DOHH2 (cell line): ENCODE results near the gene CD300LF.

Source experiments
- H3F3A ChIP-seq: fragments of 200-600 bp; sonication (generic), shearing (Covaris generic); 2 replicates; pipeline ENCODE4 v1.6.0; 2016; ENCODE audit warnings: antibody characterized with exemption, mild to moderate bottlenecking; ENCODE audit not compliant: control insufficient read depth, insufficient read depth
- H3K27ac ChIP-seq: fragments of 200-600 bp; sonication (generic); 2 replicates; pipeline ENCODE4 v1.5.1; 2014; ENCODE audit warnings: low read depth, mild to moderate bottlenecking, low read length, moderate library complexity
- H3K27me3 ChIP-seq: fragments of 200-600 bp; sonication (generic); 2 replicates; pipeline ENCODE4 v1.6.1; 2014; ENCODE audit warnings: mild to moderate bottlenecking, low read length, mixed read lengths; ENCODE audit not compliant: control insufficient read depth
- H3K36me3 ChIP-seq: fragments of 200-600 bp; sonication (generic); 2 replicates; pipeline ENCODE4 v1.6.1; 2014; ENCODE audit warnings: mild to moderate bottlenecking, low read length, moderate library complexity, mixed read lengths; ENCODE audit not compliant: control insufficient read depth
- H3K4me1 ChIP-seq: fragments of 200-600 bp; sonication (generic); 2 replicates; pipeline ENCODE4 v1.6.1; 2014; ENCODE audit warnings: mild to moderate bottlenecking, low read length, mixed read lengths; ENCODE audit not compliant: control insufficient read depth
- H3K4me2 ChIP-seq: fragments of 200-600 bp; sonication (generic); 2 replicates; pipeline ENCODE4 v1.6.0; 2014; ENCODE audit warnings: mild to moderate bottlenecking, low read length, moderate library complexity
- H3K4me3 ChIP-seq: fragments of 200-600 bp; sonication (generic); 2 replicates; pipeline ENCODE4 v1.5.1; 2014; ENCODE audit warnings: mild to moderate bottlenecking, low read length, mixed read lengths
- H3K79me2 ChIP-seq: fragments of 200-600 bp; sonication (generic); 2 replicates; pipeline ENCODE4 v1.6.1; 2014; ENCODE audit warnings: mild to moderate bottlenecking, low read length, mixed read lengths; ENCODE audit not compliant: control insufficient read depth
- H3K9me2 ChIP-seq: fragments of 200-600 bp; sonication (generic); replicated peaks from 2 replicates; pipeline ENCODE4 v1.6.1; 2014; ENCODE audit warnings: mild to moderate bottlenecking, low read length, mixed read lengths; ENCODE audit not compliant: control insufficient read depth
- H3K9me3 ChIP-seq: fragments of 200-600 bp; sonication (generic); 2 replicates; pipeline ENCODE4 v1.6.1; 2014; ENCODE audit warnings: antibody characterized with exemption, low read length, mixed read lengths; ENCODE audit not compliant: control insufficient read depth, insufficient read depth
- H4K20me1 ChIP-seq: fragments of 200-600 bp; sonication (generic); 2 replicates; pipeline ENCODE4 v1.6.0; 2014; ENCODE audit warnings: low read depth, mild to moderate bottlenecking, antibody characterized with exemption, low read length, moderate library complexity; ENCODE audit not compliant: control insufficient read depth, insufficient read depth
- CTCF ChIP-seq: fragments of 200-600 bp; sonication (generic); IDR thresholded peaks from one replicate; pipeline ENCODE4 v1.5.1; 2014; ENCODE audit warnings: antibody characterized with exemption, mild to moderate bottlenecking, low read depth, low read length; ENCODE audit not compliant: poor library complexity, severe bottlenecking
- EZH2phosphoT487 ChIP-seq: fragments of 200-600 bp; sonication (generic); IDR thresholded peaks from 2 replicates; pipeline ENCODE4 v1.6.1; 2017; ENCODE audit warnings: borderline replicate concordance, mild to moderate bottlenecking, antibody characterized with exemption, low read length, moderate library complexity, mixed read lengths

The CD300LF gene

GRCh38 chr17:74702116-74702871 lies 10.4 kb downstream of the CD300LF start:
- H4K20me1 ChIP-seq: no peaks in the 10 kb centered on the region
- no peaks in the 10 kb centered on the region for H3K79me2 ChIP-seq
- H3K4me3 ChIP-seq: no peak overlapping the region
- H3K4me2 ChIP-seq: no peak overlapping the region
- H3F3A ChIP-seq: no peaks in the 10 kb centered on the region
- H3K27ac ChIP-seq: no peak overlapping the region
- H3K9me3 ChIP-seq: no peaks in the 10 kb centered on the region
- TF ChIP-seq CTCF (no peak), EZH2phosphoT487 (no peak)
- H3K4me1 ChIP-seq: no peaks in the 10 kb centered on the region
- no peaks in the 10 kb centered on the region for H3K9me2 ChIP-seq
- H3K36me3 ChIP-seq: no peaks in the 10 kb centered on the region
- H3K27me3 ChIP-seq: peaks cover 18% of the 10 kb centered on the region

GRCh38 chr17:74699236-74699635 lies 13.5 kb downstream of the CD300LF start:
- Histone ChIP-seq H3K27me3 (peaks cover 8% of the 10 kb centered on the region; the same call in 1 of the 2 replicates), H4K20me1 (no peaks in the 10 kb centered on the region)

DNA sequence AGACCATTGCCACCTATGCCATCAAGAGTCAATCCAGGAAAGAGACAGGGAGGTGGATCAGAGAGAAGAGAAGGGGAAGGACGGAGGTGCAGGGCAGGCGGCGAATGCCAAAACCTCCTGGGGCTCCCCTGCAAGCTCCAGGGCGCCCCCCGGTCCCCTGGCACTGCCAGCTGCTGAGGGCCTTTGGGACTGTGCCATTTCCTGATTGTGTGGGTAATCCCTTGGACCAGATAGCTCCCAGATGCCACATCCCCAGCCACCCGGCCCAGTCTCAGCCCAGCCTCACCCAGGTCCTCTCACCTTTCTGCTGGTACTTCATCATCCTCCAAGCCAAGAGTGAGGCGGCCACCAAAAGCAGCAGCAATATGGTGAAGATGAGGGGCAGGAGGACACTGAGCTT lies 14.7 kb downstream of the CD300LF start:
- Histone ChIP-seq H3K79me2 (no peaks in the 10 kb centered on the region), H4K20me1 (no peaks in the 10 kb centered on the region), H3K27me3 (peaks cover 4% of the 10 kb centered on the region), H3K4me1 (no peaks in the 10 kb centered on the region), H3F3A (no peaks in the 10 kb centered on the region), H3K4me3 (no peak overlapping the region), H3K36me3 (no peaks in the 10 kb centered on the region), H3K9me2 (no peaks in the 10 kb centered on the region), H3K4me2 (no peak overlapping the region), H3K27ac (no peak overlapping the region), H3K9me3 (no peaks in the 10 kb centered on the region)
- TF ChIP-seq EZH2phosphoT487 (no peak), CTCF (no peak)

More at GRCh38 chr17:74699236-74699635, 13.5 kb downstream of the CD300LF start:
- Histone ChIP-seq H3K27ac (no peak overlapping the region), H3K9me2 (no peaks in the 10 kb centered on the region), H3K36me3 (no peaks in the 10 kb centered on the region), H3K4me1 (no peaks in the 10 kb centered on the region), H3F3A (no peaks in the 10 kb centered on the region), H3K9me3 (no peaks in the 10 kb centered on the region), H3K4me2 (no peak overlapping the region), H3K79me2 (no peaks in the 10 kb centered on the region), H3K4me3 (no peak overlapping the region)
- TF ChIP-seq EZH2phosphoT487 (no peak), CTCF (no peak)
